ENCODE data around the gene VPS8. TPM values are rescaled to one million over a fixed set of nuclear protein-coding genes. Genes with fewer than 3 reads are reported as not detected.

Gene VPS8
- total and polyA plus RNA-seq, 9 of the 15 experiments (the other 6 are each of a cell fraction or from before 2014, with no cell fraction given): 7.2 to 41.0 (median 28.3) TPM

DNA sequence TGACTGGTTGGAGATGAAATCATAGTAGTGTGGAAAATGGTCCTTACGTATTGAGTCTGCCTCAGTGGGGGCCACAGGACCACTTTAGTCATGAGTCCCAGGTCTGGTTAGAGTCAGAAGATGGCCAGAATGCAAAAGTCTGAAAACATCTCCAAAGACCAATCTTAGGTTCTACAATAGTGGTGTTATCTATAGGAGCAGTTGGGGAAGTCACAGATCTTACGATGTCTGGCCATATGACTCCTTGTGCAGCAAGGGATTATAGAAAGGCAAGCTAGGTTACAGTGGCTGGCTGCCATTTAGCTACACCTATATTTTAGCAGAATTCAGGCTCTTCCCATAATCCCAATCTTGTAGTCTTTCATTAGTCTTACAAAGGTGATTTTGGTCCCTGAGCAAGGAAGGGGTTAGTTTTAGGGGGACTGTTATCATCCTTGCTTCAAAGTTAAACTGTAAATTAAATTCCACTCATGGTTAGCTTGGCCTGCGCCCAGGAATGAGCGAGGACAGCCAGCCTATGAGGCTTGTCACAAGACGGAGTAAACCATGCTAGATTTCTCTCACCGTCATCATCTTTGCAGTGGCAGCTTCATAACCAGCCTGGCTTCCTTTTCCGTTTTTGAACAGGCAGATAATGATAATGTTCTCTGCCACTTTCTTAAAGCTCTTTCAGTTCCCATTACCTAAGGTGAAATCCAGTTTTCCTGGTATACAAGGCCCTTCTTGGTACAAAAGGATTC lies 134.1 kb downstream of the VPS8 start (continued):
- TF ChIP-seq BHLHE40 (IDR thresholded peaks at IDR 0.05; ENCODE audit: low read length) (no peak), SIRT6 (IDR thresholded peaks at IDR 0.05; ENCODE audit: low read depth, low read length) (no peak), ZNF639 (CRISPR knock-in tag; conservative IDR thresholded peaks at IDR 0.05 in 1 of 2, IDR thresholded peaks at IDR 0.05 in 1 of 2) (no peak), ZNF644 (tag; IDR thresholded peaks at IDR 0.05; ENCODE audit: low read depth) (no peak), MCM3 (IDR thresholded peaks at IDR 0.05) (no peak), KDM2B (CRISPR knock-in tag; IDR thresholded peaks at IDR 0.05) (no peak), PHTF2 (CRISPR knock-in tag; IDR thresholded peaks at IDR 0.05) (no peak), ZNF586 (CRISPR knock-in tag; conservative IDR thresholded peaks at IDR 0.05) (no peak), NCOA1 (IDR thresholded peaks at IDR 0.05; ENCODE audit: low read depth) (no peak)
- TF ChIP-seq, protein P1, sequence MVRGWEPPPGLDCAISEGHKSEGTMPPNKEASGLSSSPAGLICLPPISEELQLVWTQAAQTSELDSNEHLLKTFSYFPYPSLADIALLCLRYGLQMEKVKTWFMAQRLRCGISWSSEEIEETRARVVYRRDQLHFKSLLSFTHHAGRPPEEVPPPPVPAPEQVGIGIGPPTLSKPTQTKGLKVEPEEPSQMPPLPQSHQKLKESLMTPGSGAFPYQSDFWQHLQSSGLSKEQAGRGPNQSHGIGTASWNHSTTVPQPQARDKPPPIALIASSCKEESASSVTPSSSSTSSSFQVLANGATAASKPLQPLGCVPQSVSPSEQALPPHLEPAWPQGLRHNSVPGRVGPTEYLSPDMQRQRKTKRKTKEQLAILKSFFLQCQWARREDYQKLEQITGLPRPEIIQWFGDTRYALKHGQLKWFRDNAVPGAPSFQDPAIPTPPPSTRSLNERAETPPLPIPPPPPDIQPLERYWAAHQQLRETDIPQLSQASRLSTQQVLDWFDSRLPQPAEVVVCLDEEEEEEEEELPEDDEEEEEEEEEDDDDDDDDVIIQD (CRISPR knock-in tag; IDR thresholded peaks at IDR 0.05): no peak
- TF ChIP-seq, protein P2, sequence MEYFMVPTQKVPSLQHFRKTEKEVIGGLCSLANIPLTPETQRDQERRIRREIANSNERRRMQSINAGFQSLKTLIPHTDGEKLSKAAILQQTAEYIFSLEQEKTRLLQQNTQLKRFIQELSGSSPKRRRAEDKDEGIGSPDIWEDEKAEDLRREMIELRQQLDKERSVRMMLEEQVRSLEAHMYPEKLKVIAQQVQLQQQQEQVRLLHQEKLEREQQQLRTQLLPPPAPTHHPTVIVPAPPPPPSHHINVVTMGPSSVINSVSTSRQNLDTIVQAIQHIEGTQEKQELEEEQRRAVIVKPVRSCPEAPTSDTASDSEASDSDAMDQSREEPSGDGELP (CRISPR knock-in tag; IDR thresholded peaks at IDR 0.05; ENCODE audit: borderline replicate concordance): no peak

All from K562 (cell line).